HG02571 (cell line): ENCODE measurements around the gene CTBP1.

Source experiments
- ATAC-seq: cut with Tn5 transposase; IDR thresholded peaks from one replicate; pipeline ENCODE4 v1.9.1; 2021; ENCODE audit warnings: mild to moderate bottlenecking, moderate library complexity; ENCODE audit not compliant: unreplicated experiment

Gene CTBP1

DNA sequence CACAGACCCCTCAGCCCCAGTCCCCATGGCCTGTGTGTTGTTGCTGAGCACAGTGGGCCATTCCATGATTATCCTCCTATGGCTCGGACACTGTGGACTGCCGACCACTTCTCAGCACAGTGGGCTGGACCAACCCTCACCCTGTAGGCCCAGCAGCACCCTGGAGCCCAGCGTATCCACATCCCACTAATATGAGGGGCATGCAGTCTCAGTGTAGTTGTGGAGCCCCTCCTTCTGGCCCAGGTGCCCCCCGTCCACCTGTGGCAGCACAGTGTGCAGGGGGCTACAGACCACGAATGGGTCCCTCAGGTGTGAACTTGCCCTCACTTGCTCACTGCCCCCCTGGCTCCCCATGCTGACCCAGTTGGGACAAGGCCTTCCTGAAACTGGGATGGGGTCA is 84.5 kb downstream of the CTBP1 start:
- ATAC-seq, result no peak

DNA sequence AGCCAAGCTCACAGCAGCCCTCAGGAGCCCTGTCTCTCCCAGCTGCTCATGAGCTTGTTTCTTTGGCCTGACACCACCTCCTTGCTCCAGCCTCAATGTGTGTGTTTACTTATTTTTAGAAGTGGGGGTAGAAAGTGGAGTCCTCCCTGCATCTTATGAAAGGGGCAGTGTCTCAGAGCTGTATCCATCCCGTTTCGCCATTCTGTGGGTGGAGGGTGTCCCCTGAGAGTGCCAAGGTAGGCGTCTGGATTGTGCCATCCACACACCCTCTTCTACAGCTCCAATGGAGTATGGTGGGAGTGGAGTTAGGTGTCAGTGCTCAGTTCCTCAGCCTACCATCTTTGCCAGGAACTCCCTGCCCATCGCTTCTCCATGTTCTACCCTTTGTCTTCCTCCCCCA is 84.9 kb downstream of the CTBP1 start:
- no peak for ATAC-seq
